GM23338 (cell line): ENCODE data around the gene TMPRSS11E. TPM values are rescaled to one million over a fixed set of nuclear protein-coding genes. Genes with fewer than 3 reads are reported as not detected.

Source experiments
- ATAC-seq: fragments of 200-7000 bp; cut with Tn5 transposase; 3 replicates; pipeline ENCODE4 v1.9.1; 2020
- DNase-seq: peaks from one replicate; pipeline ENCODE4 v3.0.0-alpha.2; 2015; ENCODE audit warnings: low spot score
- H2AFZ ChIP-seq: fragments of 200-600 bp; sonication (generic); 2 replicates; pipeline ENCODE4 v1.8.0; 2016; ENCODE audit warnings: antibody characterized with exemption, mild to moderate bottlenecking, moderate library complexity
- H3F3A ChIP-seq: fragments of 200-600 bp; sonication (generic); replicated peaks from 2 replicates; pipeline ENCODE4 v1.8.0; 2017; ENCODE audit warnings: antibody characterized with exemption, mixed run types, low read depth
- H3K27ac ChIP-seq: fragments of 200-600 bp; sonication (generic); 2 replicates; pipeline ENCODE4 v1.6.1; 2016; ENCODE audit warnings: low read depth
- H3K27me3 ChIP-seq: fragments of 200-600 bp; sonication (generic); 2 replicates; pipeline ENCODE4 v1.8.0; 2016; ENCODE audit warnings: mild to moderate bottlenecking, mixed run types, moderate library complexity; ENCODE audit not compliant: insufficient read depth
- H3K36me3 ChIP-seq: fragments of 200-600 bp; sonication (generic); 2 replicates; pipeline ENCODE4 v1.8.0; 2016; ENCODE audit warnings: mild to moderate bottlenecking; ENCODE audit not compliant: insufficient read depth
- H3K4me1 ChIP-seq: fragments of 200-600 bp; sonication (generic); 2 replicates; pipeline ENCODE4 v1.8.0; 2016; ENCODE audit warnings: mild to moderate bottlenecking, moderate library complexity; ENCODE audit not compliant: insufficient read depth
- H3K4me2 ChIP-seq: fragments of 200-600 bp; sonication (generic); 2 replicates; pipeline ENCODE4 v1.7.1; 2017; ENCODE audit warnings: mixed run types
- H3K4me3 ChIP-seq: fragments of 200-600 bp; sonication (generic); 2 replicates; pipeline ENCODE4 v1.6.1; 2016; ENCODE audit warnings: mixed run types
- H3K79me2 ChIP-seq: fragments of 200-600 bp; sonication (generic); replicated peaks from 2 replicates; pipeline ENCODE4 v1.8.0; 2017; ENCODE audit warnings: mild to moderate bottlenecking; ENCODE audit not compliant: insufficient read depth
- H3K9me2 ChIP-seq: fragments of 200-600 bp; sonication (generic); 2 replicates; pipeline ENCODE4 v1.8.0; 2017; ENCODE audit not compliant: insufficient read depth
- H4K20me1 ChIP-seq: fragments of 200-600 bp; sonication (generic); replicated peaks from 2 replicates; pipeline ENCODE4 v1.8.0; 2017; ENCODE audit warnings: mild to moderate bottlenecking; ENCODE audit not compliant: insufficient read depth
- H3K27ac Mint-ChIP-seq: 2 replicates; pipeline ENCODE4 v1.8.0; 2020; ENCODE audit warnings: inconsistent platforms, mild to moderate bottlenecking, moderate library complexity, mixed read lengths
- H3K27me3 Mint-ChIP-seq: 3 replicates; pipeline ENCODE4 v1.8.0; 2022; ENCODE audit warnings: low read depth, mild to moderate bottlenecking, moderate library complexity, mixed read lengths, inconsistent platforms; ENCODE audit not compliant: insufficient read depth, poor library complexity
- H3K36me3 Mint-ChIP-seq: 3 replicates; pipeline ENCODE4 v1.8.0; 2021; ENCODE audit warnings: low read depth, mild to moderate bottlenecking, inconsistent platforms, moderate library complexity, mixed read lengths
- H3K4me1 Mint-ChIP-seq: 3 replicates; pipeline ENCODE4 v1.8.0; 2020; ENCODE audit warnings: mild to moderate bottlenecking, inconsistent platforms, mixed read lengths
- H3K4me3 Mint-ChIP-seq: 3 replicates; pipeline ENCODE4 v1.8.0; 2021; ENCODE audit warnings: moderate library complexity, mild to moderate bottlenecking, inconsistent platforms, mixed read lengths
- H3K9me3 Mint-ChIP-seq: 3 replicates; pipeline ENCODE4 v1.8.0; 2020; ENCODE audit warnings: moderate library complexity, mild to moderate bottlenecking, inconsistent platforms, mixed read lengths
- CREB1 ChIP-seq: fragments of 250-450 bp; sonication (Bioruptor Pico); IDR thresholded peaks from 2 replicates; pipeline ENCODE4 v1.5.0; 2020; ENCODE audit warnings: low read depth, mild to moderate bottlenecking, moderate library complexity
- CTCF ChIP-seq, 2 experiments: fragments of 200-600 bp in 1 of 2; sonication (generic) in 1 of 2; conservative IDR thresholded peaks; 2 replicates each; pipeline versions ENCODE4 v1.5.1 to v1.6.1; 2016 to 2017; ENCODE audit warnings: antibody characterized with exemption in 2 of 2, low read depth in 2 of 2, mild to moderate bottlenecking in 2 of 2, moderate library complexity in 1 of 2
- ETS1 ChIP-seq: IDR thresholded peaks from 2 replicates; pipeline ENCODE4 v1.6.1; 2016; ENCODE audit warnings: antibody characterized with exemption
- EZH2 ChIP-seq: fragments of 200-600 bp; sonication (generic); IDR thresholded peaks from one replicate; pipeline ENCODE4 v1.8.0; 2017; ENCODE audit warnings: antibody characterized with exemption, mild to moderate bottlenecking, low read depth; ENCODE audit not compliant: unreplicated experiment
- EZH2phosphoT487 ChIP-seq: fragments of 200-600 bp; sonication (generic); IDR thresholded peaks from one replicate; pipeline ENCODE4 v1.8.1; 2018; ENCODE audit warnings: antibody characterized with exemption; ENCODE audit not compliant: unreplicated experiment
- JUNB ChIP-seq: IDR thresholded peaks from one replicate; pipeline ENCODE4 v1.6.1; 2016; ENCODE audit warnings: antibody characterized with exemption; ENCODE audit not compliant: unreplicated experiment
- NANOG ChIP-seq: IDR thresholded peaks from 2 replicates; pipeline ENCODE4 v1.6.1; 2016; ENCODE audit warnings: antibody characterized with exemption, borderline replicate concordance
- POLR2AphosphoS5 ChIP-seq: IDR thresholded peaks from 2 replicates; pipeline ENCODE4 v1.6.1; 2016; ENCODE audit warnings: antibody characterized with exemption, low read depth
- REST ChIP-seq: IDR thresholded peaks from one replicate; pipeline ENCODE4 v1.6.1; 2018; ENCODE audit warnings: antibody characterized with exemption; ENCODE audit not compliant: unreplicated experiment
- STAT1 ChIP-seq: IDR thresholded peaks from one replicate; pipeline ENCODE4 v1.6.1; 2016; ENCODE audit warnings: antibody characterized with exemption; ENCODE audit not compliant: unreplicated experiment
- ZNF114 ChIP-seq: fragments of 250-450 bp; sonication (Bioruptor Pico); IDR thresholded peaks from 2 replicates; pipeline ENCODE4 v1.5.0; 2020; ENCODE audit warnings: mild to moderate bottlenecking, moderate library complexity
- ZNF331 ChIP-seq: fragments of 250-450 bp; sonication (Bioruptor Pico); IDR thresholded peaks from 2 replicates; pipeline ENCODE4 v1.5.0; 2020; ENCODE audit warnings: low read depth, mild to moderate bottlenecking, moderate library complexity
- ZNF462 ChIP-seq: fragments of 250-450 bp; sonication (Bioruptor Pico); IDR thresholded peaks from 2 replicates; pipeline ENCODE4 v1.5.0; 2020; ENCODE audit warnings: mild to moderate bottlenecking, moderate library complexity
- polyA plus RNA-seq: library from polyadenylated mRNA; unstranded; fragments of >200 nt; fragmentation: Nextera tagmentation; extraction: Ambion mirVana; gene quantifications from 2 replicates; pipeline ENCODE4 v1.2.1, GENCODE V29; 2016
- total RNA-seq: library from RNA; depleted of rRNA; stranded (reverse); fragments of >200 nt; shearing (Covaris generic); gene quantifications from 2 replicates; pipeline ENCODE4 v1.2.3, GENCODE V29; 2014

Gene TMPRSS11E
- total and polyA plus RNA-seq, 2 experiments from 2014 or later = 0.44 to 1.4 TPM

GRCh38 chr4:68490826-68491457 is 43.7 kb downstream of the TMPRSS11E start:
- H3K4me1 ChIP-seq = 0 out of 2 replicates have a peak, but pooled peaks cover 3% of the 10 kb centered on the region
- no peak overlapping the region for H3K4me2 ChIP-seq
- H3K4me3 Mint-ChIP-seq = no peak overlapping the region
- no peaks in the 10 kb centered on the region for H3K27me3 ChIP-seq
- H3K9me3 Mint-ChIP-seq = peaks cover 8% of the 10 kb centered on the region
- TF ChIP-seq EZH2phosphoT487 (no peak), CTCF (conservative IDR thresholded peaks at IDR 0.05; ENCODE audit: low read depth in 2 of 2) (no peak), ETS1 (no peak), ZNF331 (no peak), NANOG (no peak), ZNF114 (CRISPR knock-in tag) (no peak), STAT1 (no peak), CREB1 (CRISPR knock-in tag) (no peak), ZNF462 (CRISPR knock-in tag) (no peak), EZH2 (no peak), REST (no peak), POLR2AphosphoS5 (no peak), JUNB (no peak)
- H3K9me2 ChIP-seq = no peaks in the 10 kb centered on the region
- ATAC-seq (no peak), DNase-seq (no peak)
- peak overlapping the region; percentile 21 for H2AFZ ChIP-seq
- H3K4me1 Mint-ChIP-seq = no peaks in the 10 kb centered on the region; the same call in 2 of the 3 replicates
- H3K27me3 Mint-ChIP-seq = peaks cover 5% of the 10 kb centered on the region
- no peak overlapping the region for H3K27ac Mint-ChIP-seq
- no peak overlapping the region for H3K27ac ChIP-seq
- H3K4me3 ChIP-seq = no peak overlapping the region
- H3F3A ChIP-seq = no peaks in the 10 kb centered on the region
- H4K20me1 ChIP-seq = no peaks in the 10 kb centered on the region
- H3K36me3 Mint-ChIP-seq = peaks cover 16% of the 10 kb centered on the region; the same call in 2 of the 3 replicates
- no peaks in the 10 kb centered on the region for H3K36me3 ChIP-seq
- H3K79me2 ChIP-seq = no peaks in the 10 kb centered on the region
